COLO668 (cell line): ENCODE data around the gene APBA2.

ENCODE experiments used
- DNase-seq: peaks from one replicate; lab custom pipeline; 2025; ENCODE audit not compliant: unreplicated experiment; lab: John Stamatoyannopoulos, UW

Gene APBA2

DNA sequence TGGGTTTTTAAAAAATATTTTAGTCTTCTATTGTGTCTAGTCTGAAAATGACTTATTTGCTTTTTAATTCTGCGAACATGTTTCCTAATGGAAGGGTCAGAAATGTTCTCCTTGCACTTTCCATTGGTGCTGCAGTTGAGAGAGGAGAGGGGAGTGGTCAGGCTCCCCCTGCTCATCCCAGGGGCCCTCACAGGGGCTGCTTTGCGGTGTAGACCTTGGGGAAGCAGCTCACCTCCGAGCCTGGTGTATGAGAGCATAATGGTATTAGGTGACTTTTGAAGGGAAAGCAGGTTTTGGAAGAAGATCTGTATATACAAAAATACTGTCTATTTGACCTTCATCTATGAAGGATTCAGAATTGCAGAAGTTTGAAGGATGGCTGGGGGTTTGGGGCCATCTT is 28.3 kb downstream of the APBA2 start:
- no peak for DNase-seq

GRCh38 chr15:28914483-28915023 is 28.8 kb downstream of the APBA2 start:
- no peak for DNase-seq

DNA sequence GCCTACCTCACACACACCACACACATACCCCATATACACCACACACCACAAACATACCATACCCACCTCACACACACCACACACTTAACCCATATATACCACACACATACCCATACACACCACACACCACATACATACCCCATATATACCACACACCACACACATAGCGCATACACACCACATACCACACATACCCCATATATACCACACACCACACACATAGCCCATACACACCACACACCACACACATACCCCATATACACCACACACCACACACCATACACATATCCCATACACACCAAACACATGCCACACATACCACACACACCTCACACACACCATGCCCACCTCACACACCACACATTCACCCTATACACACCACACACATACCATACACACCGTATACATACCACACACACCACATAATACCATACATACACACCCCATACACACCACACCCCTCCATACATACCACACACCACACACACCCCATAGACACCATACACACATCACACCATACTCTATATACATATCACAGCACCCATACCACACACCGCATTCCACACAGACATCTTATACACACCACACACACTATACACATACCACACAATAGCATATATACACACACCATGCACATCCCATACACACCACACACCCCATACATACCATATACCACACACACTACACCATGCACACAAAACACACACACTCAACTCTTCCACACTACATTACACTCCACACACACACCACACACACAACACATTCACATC is 29.5 kb downstream of the APBA2 start:
- DNase-seq = no peak

DNA sequence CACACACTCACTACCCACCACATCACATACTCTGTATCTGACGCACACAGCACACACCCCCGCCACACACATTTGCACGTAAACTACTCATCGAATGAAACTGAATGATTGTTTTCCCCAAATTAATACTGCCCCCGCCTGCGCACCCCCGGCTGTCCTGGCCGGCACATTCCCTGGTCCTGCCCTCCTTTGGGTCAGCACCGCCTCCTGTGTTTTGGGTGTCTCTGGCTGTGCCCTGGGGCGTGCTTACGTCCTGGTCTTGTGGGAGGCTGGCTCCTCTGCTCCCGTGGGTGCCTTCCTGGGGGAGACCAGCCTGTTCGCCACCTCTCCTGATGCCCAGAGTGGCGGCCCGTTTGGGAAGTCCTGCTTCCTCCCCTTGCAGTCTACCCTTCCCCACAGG is 30.2 kb downstream of the APBA2 start:
- DNase-seq = no peak

- DNase-seq = no peak
Measured at GRCh38 chr15:28917791-28918140, 32.0 kb downstream of the APBA2 start.

DNA sequence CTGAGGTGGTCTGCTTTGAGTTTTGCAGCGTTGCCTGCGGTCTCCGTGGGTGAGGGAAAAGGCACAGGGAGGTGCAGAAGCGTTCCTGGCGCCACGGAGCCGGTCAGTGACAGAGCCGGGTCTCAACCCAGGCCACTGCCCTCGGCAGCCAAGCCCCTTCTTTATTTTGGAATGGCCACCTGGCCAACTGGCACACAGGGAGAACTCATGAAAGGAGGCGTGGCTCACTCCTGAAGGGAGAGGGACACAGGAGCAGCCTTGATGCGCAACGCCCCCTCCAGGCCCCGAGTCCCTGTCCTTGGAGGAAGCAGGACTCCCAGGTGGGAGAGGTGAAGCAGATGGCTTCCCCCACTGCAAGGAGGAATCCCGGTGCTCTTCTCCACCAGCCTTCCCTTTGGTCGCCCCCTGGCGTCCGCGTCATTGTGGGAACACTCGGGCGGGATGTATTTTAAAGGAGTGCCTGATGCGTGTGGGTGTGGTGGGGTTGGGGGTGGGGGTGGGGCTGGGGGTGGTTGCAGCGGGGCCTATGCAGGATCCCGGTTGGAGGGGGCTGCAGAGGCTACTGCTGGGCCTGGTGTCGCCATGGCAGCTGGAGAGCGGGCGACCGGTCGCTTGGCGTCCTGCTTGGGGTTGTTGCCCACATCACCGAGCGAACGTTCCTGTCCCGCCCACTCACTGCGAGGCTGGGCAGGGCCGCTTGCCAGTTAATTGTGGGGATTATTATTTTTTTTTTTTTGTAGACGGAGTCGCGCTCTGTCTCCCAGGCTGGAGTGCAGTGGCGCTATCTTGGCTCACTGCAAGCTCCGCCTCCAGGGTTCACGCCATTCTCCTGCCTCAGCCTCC is 32.6 kb downstream of the APBA2 start:
- DNase-seq = peak; percentile 88

- DNase-seq = peak; percentile 88
Measured at GRCh38 chr15:28919201-28919635, 33.4 kb downstream of the APBA2 start.

GRCh38 chr15:28919679-28920655 is 34.2 kb downstream of the APBA2 start:
- no peak for DNase-seq

DNA sequence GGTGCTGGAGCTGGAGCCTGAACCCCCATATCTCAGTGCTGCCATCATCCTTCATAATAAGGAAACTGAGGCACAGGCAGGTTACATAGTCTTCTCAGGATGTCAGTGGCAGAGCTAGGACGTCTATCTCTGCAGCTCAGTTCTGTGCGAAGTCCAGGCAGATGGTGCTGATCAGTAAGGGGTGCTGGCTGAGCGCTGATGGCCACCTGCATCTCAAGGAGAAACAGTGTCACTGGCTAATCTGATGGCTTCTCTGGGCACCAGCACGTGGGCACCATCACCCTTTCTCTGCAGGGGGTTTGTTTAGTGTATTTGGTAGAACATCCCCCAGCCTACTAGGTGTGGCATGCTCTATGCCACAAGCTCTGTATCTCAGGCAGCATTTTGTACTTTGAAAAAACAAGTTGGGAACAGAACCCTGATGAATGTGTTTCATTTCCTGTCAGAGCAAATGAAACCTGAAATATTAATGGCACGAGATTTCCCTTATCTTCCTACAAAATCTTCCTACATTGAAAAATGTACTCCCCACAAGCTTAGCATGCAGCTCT is 35.1 kb downstream of the APBA2 start:
- no peak for DNase-seq

GRCh38 chr15:28921336-28921735 is 35.6 kb downstream of the APBA2 start:
- DNase-seq = peak; percentile 13

- no peak for DNase-seq
Measured at GRCh38 chr15:28921919-28922706, 36.3 kb downstream of the APBA2 start.

DNA sequence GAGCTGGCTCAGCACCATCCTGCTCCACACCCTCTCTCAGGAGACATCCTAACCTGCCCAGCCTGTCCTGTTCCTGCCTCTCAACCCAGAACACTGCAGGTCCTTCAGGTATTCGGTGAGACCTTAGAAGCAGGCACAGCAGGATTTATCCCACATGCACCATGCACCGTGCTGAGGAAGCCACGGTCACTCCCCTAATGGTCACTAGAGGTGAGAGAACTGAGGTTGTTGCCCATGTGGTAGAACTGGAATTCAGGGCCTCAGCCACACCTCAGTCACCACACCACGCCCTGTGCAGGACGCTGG is 36.9 kb downstream of the APBA2 start:
- DNase-seq = no peak

- no peak for DNase-seq
Measured at GRCh38 chr15:28923726-28924280, 38.0 kb downstream of the APBA2 start.

GRCh38 chr15:28927043-28927442 is 41.3 kb downstream of the APBA2 start:
- no peak for DNase-seq

DNA sequence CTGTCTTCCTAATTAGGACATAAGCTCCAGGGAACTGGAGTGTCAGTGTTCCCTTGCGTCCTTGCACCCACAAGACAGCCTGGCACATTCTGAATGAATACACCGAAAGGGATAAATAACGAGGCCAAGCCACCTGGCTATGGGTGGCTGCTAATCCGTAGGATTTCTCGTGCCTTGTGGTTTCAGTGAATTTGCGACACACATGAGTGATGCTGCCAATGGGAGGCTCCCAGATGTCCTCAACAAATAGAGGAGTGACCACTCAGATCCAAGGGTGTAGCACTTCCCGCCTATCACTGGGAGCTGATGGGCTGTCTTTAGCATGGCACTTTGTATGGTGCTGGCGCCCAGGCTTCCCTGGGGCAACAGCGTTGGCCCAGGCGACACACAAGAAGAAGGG is 43.4 kb downstream of the APBA2 start:
- DNase-seq = no peak

DNA sequence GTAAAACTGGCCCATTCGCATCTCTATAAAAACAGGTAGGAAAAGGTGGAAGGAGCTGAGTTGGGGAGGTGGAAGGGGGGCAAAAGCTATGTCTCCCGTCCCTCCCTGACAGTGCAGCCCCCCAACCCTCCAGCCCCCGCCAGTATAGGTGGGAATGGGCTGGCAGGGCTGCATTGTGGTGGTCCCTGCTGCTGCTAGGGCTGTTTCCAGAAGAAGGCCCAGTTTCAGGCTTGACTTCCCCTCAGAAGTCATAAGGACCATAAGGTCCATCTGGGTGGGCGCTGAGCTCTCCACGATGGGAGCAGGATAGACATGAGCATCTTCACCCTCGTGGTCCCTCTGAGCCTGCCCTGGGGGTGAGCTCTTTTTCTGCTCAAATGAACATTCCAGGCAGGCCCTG is 44.2 kb downstream of the APBA2 start:
- DNase-seq = no peak

- no peak for DNase-seq
Measured at GRCh38 chr15:28930476-28931291, 44.9 kb downstream of the APBA2 start.

DNA sequence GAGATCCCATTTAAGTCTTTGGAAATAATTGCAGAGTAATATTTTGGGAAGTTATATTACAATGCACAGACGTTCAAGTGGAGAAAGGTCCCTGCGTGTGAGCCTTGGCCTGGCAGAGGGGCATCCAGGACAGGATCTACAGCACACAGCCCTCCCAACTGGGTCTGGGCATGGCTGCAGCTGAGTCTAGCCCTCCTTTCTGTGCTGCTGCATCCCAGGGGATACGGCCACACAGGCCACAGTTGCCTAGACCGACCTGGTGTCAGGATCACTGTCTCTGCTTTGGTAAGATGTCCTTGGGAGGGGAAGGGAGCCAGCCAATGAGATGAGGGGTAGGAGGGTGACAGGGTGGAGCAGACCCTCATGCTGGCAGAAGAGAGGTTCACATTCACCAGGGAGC is 46.1 kb downstream of the APBA2 start:
- DNase-seq = no peak

DNA sequence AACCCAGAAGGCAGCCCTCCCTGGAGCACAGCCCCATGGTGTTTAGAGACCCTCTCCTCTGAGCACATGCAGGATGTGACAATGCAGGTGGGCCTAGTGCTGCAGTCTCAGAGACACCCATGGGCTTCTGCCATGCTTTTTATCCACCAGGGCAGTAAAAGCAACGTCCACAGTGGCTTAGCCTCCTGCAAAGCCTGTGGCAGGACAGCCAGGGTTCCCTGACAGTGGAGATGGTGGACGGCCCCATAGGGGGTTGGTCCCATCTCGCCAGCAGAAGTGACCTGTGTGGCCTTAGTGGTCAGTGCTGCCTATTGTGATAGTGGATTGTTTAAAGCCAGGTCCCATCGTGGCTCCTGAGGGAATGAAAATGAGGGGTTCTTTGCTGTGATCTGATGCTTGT is 46.6 kb downstream of the APBA2 start:
- DNase-seq = no peak
